Measurements from ENCODE around the gene MYADML2.

DNA sequence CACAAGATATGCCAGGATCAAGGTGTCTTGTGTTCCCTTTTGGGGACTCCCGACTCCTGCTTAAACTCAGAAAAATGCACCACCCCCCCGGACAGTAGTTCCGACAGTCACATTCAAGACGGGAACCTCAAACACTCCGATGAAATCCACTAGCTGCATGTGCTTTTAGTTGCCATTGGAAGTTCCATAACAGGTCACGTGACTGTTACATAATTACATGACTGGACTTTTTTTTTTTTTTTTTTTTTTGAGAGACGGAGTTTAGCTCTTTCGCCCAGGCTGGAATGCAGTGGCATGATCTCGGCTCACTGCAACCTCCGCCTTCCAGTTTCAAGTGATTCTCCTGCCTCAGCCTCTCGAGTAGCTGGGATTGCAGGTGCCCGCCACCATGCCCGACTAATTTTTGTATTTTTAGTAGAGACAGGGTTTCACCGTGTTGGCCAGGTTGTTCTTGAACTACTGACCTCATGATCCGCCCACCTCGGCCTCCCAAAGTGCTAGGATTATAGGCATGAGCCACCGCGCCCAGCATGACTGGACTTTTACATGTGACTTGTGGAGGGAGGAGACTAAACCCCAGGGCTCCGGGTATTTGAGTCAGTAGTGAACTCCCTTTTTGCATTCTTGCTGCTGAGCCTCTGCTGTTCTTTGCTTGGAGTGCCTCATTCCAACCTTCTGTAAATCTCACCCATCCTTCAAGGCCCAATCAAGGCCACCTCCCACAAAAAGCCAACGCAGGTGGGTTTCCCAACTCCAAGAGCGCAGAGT lies 30.6 kb downstream of the MYADML2 start:
- no peak for TF ChIP-seq HCFC1 (IDR thresholded peaks at IDR 0.05; ENCODE audit: low read length)
- TF ChIP-seq DPF2 (IDR thresholded peaks at IDR 0.05): no peak
- TF ChIP-seq ASH2L (IDR thresholded peaks at IDR 0.05; ENCODE audit: borderline replicate concordance, low read depth): no peak
- TF ChIP-seq CREB1 (IDR thresholded peaks at IDR 0.05; ENCODE audit: low read depth): no peak
- TF ChIP-seq, protein P1, sequence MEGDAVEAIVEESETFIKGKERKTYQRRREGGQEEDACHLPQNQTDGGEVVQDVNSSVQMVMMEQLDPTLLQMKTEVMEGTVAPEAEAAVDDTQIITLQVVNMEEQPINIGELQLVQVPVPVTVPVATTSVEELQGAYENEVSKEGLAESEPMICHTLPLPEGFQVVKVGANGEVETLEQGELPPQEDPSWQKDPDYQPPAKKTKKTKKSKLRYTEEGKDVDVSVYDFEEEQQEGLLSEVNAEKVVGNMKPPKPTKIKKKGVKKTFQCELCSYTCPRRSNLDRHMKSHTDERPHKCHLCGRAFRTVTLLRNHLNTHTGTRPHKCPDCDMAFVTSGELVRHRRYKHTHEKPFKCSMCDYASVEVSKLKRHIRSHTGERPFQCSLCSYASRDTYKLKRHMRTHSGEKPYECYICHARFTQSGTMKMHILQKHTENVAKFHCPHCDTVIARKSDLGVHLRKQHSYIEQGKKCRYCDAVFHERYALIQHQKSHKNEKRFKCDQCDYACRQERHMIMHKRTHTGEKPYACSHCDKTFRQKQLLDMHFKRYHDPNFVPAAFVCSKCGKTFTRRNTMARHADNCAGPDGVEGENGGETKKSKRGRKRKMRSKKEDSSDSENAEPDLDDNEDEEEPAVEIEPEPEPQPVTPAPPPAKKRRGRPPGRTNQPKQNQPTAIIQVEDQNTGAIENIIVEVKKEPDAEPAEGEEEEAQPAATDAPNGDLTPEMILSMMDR (IDR thresholded peaks at IDR 0.05 in 2 of 3, conservative IDR thresholded peaks at IDR 0.05 in 1 of 3; ENCODE audit: control insufficient read depth in 2 of 3, extremely low read depth in 1 of 3, insufficient read depth in 1 of 3, low read depth in 3 of 3, low read length in 3 of 3): no peak
- no peak for TF ChIP-seq RCOR1 (conservative IDR thresholded peaks at IDR 0.05; ENCODE audit: low read depth, low read length)
- no peak for TF ChIP-seq TAF1 (IDR thresholded peaks at IDR 0.05; ENCODE audit: borderline replicate concordance, low read depth, low read length)
- no peak for TF ChIP-seq BRCA1 (IDR thresholded peaks at IDR 0.05; ENCODE audit: low read depth, low read length)
- no peak for TF ChIP-seq CHD2 (IDR thresholded peaks at IDR 0.05; ENCODE audit: borderline replicate concordance, low read depth, low read length)
- TF ChIP-seq, protein P2, sequence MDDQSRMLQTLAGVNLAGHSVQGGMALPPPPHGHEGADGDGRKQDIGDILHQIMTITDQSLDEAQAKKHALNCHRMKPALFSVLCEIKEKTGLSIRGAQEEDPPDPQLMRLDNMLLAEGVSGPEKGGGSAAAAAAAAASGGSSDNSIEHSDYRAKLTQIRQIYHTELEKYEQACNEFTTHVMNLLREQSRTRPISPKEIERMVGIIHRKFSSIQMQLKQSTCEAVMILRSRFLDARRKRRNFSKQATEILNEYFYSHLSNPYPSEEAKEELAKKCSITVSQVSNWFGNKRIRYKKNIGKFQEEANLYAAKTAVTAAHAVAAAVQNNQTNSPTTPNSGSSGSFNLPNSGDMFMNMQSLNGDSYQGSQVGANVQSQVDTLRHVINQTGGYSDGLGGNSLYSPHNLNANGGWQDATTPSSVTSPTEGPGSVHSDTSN (IDR thresholded peaks at IDR 0.05; ENCODE audit: insufficient replicate concordance, low read depth, low read length): no peak
- no peak for TF ChIP-seq FOS (IDR thresholded peaks at IDR 0.05; ENCODE audit: borderline replicate concordance, extremely low read depth, insufficient read length)
- TF ChIP-seq NBN (IDR thresholded peaks at IDR 0.05): no peak

Measured in GM12878 (cell line).